HL-60 (cell line): ENCODE measurements around the gene PTPRT.

ENCODE experiments used
- DNase-seq, 2 experiments: peaks; one replicate each; pipeline ENCODE4 v3.0.0-alpha.2; 2010 to 2020; ENCODE audit warnings: low read depth in 1 of 2, low spot score in 1 of 2
- H3K27ac ChIP-seq: fragments of 250-450 bp; sonication (Bioruptor Pico); replicated peaks from 2 replicates; pipeline ENCODE4 v1.5.1; 2020; ENCODE audit warnings: mild to moderate bottlenecking, moderate library complexity
- H3K27me3 ChIP-seq: fragments of 250-450 bp; sonication (Bioruptor Pico); 2 replicates; pipeline ENCODE4 v1.5.1; 2021; ENCODE audit warnings: mild to moderate bottlenecking, moderate library complexity; ENCODE audit not compliant: insufficient read depth, poor library complexity, severe bottlenecking
- H3K4me3 ChIP-seq: replicated peaks from 2 replicates; pipeline ENCODE4 v1.5.1; 2011; ENCODE audit warnings: mild to moderate bottlenecking, control low read depth, low read length; ENCODE audit not compliant: insufficient read depth
- CTCF ChIP-seq: IDR thresholded peaks from one replicate; pipeline ENCODE4 v1.5.1; 2011; ENCODE audit warnings: low read length, control low read depth, inconsistent platforms; ENCODE audit not compliant: insufficient read depth
- GABPA ChIP-seq: IDR thresholded peaks from 2 replicates; pipeline ENCODE4 v1.6.1; 2012; ENCODE audit warnings: low read depth
- POLR2AphosphoS5 ChIP-seq: IDR thresholded peaks from 2 replicates; pipeline ENCODE4 v1.6.1; 2012; ENCODE audit warnings: low read depth
- REST ChIP-seq: IDR thresholded peaks from 2 replicates; pipeline ENCODE4 v1.6.1; 2012; ENCODE audit warnings: low read depth; ENCODE audit not compliant: insufficient replicate concordance
- SPI1 ChIP-seq: IDR thresholded peaks from 2 replicates; pipeline ENCODE4 v1.6.1; 2012; ENCODE audit warnings: low read depth, mild to moderate bottlenecking, borderline replicate concordance

The PTPRT gene

GRCh38 chr20:42775037-42775436, 414.7 kb downstream of the PTPRT start:
- Histone ChIP-seq H3K27me3 (no peaks in the 10 kb centered on the region), H3K4me3 (no peak overlapping the region), H3K27ac (no peak overlapping the region)
- TF ChIP-seq CTCF (no peak), REST (no peak), SPI1 (no peak), GABPA (no peak), POLR2AphosphoS5 (no peak)
- no peak for DNase-seq

- DNase-seq = no peak
- H3K27ac ChIP-seq = no peak overlapping the region
- H3K4me3 ChIP-seq = no peak overlapping the region
- TF ChIP-seq CTCF (no peak), REST (no peak), GABPA (no peak), POLR2AphosphoS5 (no peak), SPI1 (no peak)
- no peaks in the 10 kb centered on the region for H3K27me3 ChIP-seq
Observed at GRCh38 chr20:42763015-42763414, 426.7 kb downstream of the PTPRT start.

GRCh38 chr20:42756991-42757390, 432.7 kb downstream of the PTPRT start:
- H3K27me3 ChIP-seq = no peaks in the 10 kb centered on the region
- no peak overlapping the region for H3K27ac ChIP-seq
- H3K4me3 ChIP-seq = no peak overlapping the region
- TF ChIP-seq GABPA = no peak
- TF ChIP-seq POLR2AphosphoS5 = no peak
- no peak for TF ChIP-seq SPI1
- no peak for TF ChIP-seq REST
- TF ChIP-seq CTCF = no peak
- no peak for DNase-seq
